Fibroblast of gingiva (primary cell): ENCODE measurements around the gene POU3F3.
A peak's percentile ranks its signal among the peaks of the same experiment; 100 is the strongest.

Experiments used
- DNase-seq: peaks from one replicate; pipeline ENCODE4 v3.0.0-alpha.2; 2011; ENCODE audit warnings: low read depth

Gene POU3F3

GRCh38 chr2:104861351-104862057, 7.6 kb downstream of the POU3F3 start:
- DNase-seq = peak; percentile 45

- DNase-seq = peak; percentile 75
Measured at GRCh38 chr2:104862058-104862941, 8.4 kb downstream of the POU3F3 start.

- no peak for DNase-seq
Measured at GRCh38 chr2:104863146-104863467, 9.2 kb downstream of the POU3F3 start.

GRCh38 chr2:104863468-104864279, 9.8 kb downstream of the POU3F3 start:
- DNase-seq = no peak

GRCh38 chr2:104864280-104865095, 10.6 kb downstream of the POU3F3 start:
- DNase-seq = no peak

- no peak for DNase-seq
Measured at GRCh38 chr2:104865096-104865470, 11.2 kb downstream of the POU3F3 start.

GRCh38 chr2:104866122-104866864, 12.4 kb downstream of the POU3F3 start:
- no peak for DNase-seq

- no peak for DNase-seq
Measured at GRCh38 chr2:104866883-104867812, 13.2 kb downstream of the POU3F3 start.

GRCh38 chr2:104867813-104868504, 14.0 kb downstream of the POU3F3 start:
- no peak for DNase-seq

GRCh38 chr2:104868505-104868866, 14.6 kb downstream of the POU3F3 start:
- DNase-seq = no peak

GRCh38 chr2:104870100-104870975, 16.4 kb downstream of the POU3F3 start:
- DNase-seq = no peak

GRCh38 chr2:104871649-104871971, 17.7 kb downstream of the POU3F3 start:
- no peak for DNase-seq

- DNase-seq = peak; percentile 35
Measured at GRCh38 chr2:104871972-104872865, 18.3 kb downstream of the POU3F3 start.

- DNase-seq = peak; percentile 84
Measured at GRCh38 chr2:104872866-104873688, 19.2 kb downstream of the POU3F3 start.

- DNase-seq = no peak
Measured at GRCh38 chr2:104873689-104874054, 19.8 kb downstream of the POU3F3 start.

- DNase-seq = no peak
Measured at GRCh38 chr2:104874230-104874629, 20.3 kb downstream of the POU3F3 start.

- DNase-seq = no peak
Measured at GRCh38 chr2:104875262-104875661, 21.3 kb downstream of the POU3F3 start.
